Measurements from ENCODE around the gene ZNF804A. TPM values are rescaled to one million over a fixed set of nuclear protein-coding genes. Genes with fewer than 3 reads are reported as not detected.

Gene ZNF804A
- total RNA-seq, 2 donors from 2014 or later, result 0.14 to 0.68 TPM

DNA sequence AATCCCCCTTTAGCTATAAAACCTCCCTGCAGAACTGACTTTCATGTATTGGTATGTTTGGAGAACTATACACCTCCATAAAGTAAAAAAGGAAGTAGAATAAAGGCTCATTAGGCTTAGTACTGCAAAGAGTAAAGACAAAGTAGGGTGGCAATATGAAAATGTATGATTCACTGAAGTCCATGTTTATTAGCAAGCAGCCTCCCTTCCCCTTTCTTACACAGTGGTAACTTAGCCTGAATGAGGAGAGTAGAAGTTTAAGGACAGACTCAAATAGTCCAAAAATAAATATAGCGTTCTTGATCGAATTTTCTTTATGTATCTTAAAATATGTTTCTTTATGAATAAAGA is 1.5 kb downstream of the ZNF804A start:
- Histone ChIP-seq H3K4me3 (no peak overlapping the region), H3K4me1 (ENCODE audit: control insufficient read depth in 1 of 2, low read depth in 2 of 2) (peaks cover 0 to 18% of the 10 kb centered on the region in 2 donors), H3K9me3 (no peaks in the 10 kb centered on the region), H3K27me3 (replicated peaks; ENCODE audit: insufficient read depth) (no peaks in the 10 kb centered on the region), H3K36me3 (no peaks in the 10 kb centered on the region), H3K27ac (no peak overlapping the region)
- no peak for DNase-seq (ENCODE audit: low spot score)
- TF ChIP-seq, protein P1, sequence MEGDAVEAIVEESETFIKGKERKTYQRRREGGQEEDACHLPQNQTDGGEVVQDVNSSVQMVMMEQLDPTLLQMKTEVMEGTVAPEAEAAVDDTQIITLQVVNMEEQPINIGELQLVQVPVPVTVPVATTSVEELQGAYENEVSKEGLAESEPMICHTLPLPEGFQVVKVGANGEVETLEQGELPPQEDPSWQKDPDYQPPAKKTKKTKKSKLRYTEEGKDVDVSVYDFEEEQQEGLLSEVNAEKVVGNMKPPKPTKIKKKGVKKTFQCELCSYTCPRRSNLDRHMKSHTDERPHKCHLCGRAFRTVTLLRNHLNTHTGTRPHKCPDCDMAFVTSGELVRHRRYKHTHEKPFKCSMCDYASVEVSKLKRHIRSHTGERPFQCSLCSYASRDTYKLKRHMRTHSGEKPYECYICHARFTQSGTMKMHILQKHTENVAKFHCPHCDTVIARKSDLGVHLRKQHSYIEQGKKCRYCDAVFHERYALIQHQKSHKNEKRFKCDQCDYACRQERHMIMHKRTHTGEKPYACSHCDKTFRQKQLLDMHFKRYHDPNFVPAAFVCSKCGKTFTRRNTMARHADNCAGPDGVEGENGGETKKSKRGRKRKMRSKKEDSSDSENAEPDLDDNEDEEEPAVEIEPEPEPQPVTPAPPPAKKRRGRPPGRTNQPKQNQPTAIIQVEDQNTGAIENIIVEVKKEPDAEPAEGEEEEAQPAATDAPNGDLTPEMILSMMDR (IDR thresholded peaks at IDR 0.05), result no peak
- ATAC-seq (ENCODE audit: insufficient number of reproducible peaks, low FRiP score, low read depth), result no peak

DNA sequence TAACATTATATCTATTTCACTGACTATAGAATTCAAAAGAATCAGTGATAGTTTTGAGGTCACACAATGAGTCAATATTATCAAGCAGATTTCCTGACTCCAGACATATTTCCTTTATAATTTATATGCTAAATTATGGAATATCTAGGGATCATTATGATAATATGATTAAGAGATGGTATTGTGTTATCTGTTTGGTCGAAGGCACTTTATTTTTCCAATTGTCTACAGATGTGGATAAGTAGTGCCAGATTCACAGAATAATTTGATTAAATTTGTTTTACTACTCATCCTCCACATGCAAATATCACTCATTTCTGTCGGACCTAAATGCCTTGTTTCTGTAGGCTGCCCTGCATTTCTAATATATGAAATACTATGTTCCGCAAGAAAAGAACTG is 4.4 kb downstream of the ZNF804A start:
- Histone ChIP-seq H3K4me3 (no peak overlapping the region), H3K4me1 (ENCODE audit: control insufficient read depth in 1 of 2, low read depth in 2 of 2) (peaks cover 0 to 9% of the 10 kb centered on the region in 2 donors), H3K27me3 (replicated peaks; ENCODE audit: insufficient read depth) (no peaks in the 10 kb centered on the region), H3K9me3 (no peaks in the 10 kb centered on the region), H3K36me3 (no peaks in the 10 kb centered on the region), H3K27ac (no peak overlapping the region)
- ATAC-seq (ENCODE audit: insufficient number of reproducible peaks, low FRiP score, low read depth) (no peak), DNase-seq (ENCODE audit: low spot score) (no peak)
- TF ChIP-seq, protein P1 (IDR thresholded peaks at IDR 0.05), result no peak

DNA sequence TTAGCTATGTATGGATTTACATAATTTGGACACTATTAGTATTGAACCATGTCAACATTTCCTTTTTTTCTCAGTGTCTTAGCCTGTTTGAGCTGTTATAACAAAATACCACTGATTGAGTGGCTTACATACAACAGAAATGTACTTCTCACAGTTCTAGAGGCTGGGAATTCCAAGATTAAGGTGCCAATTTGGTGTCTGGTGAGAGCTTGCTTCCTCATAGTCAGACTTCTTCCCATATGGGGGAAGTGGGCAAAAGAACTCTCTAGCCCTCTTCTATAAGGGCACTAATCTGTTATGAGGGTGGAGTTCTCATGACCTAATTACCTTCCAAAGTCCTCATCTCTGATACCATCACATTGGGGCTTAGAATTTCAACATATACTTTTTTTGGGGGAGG is 12.6 kb downstream of the ZNF804A start:
- ATAC-seq (ENCODE audit: insufficient number of reproducible peaks, low FRiP score, low read depth), result no peak
- H3K4me1 ChIP-seq (ENCODE audit: control insufficient read depth in 1 of 2, low read depth in 2 of 2), result no peaks in the 10 kb centered on the region
- no peak for DNase-seq (ENCODE audit: low spot score)

DNA sequence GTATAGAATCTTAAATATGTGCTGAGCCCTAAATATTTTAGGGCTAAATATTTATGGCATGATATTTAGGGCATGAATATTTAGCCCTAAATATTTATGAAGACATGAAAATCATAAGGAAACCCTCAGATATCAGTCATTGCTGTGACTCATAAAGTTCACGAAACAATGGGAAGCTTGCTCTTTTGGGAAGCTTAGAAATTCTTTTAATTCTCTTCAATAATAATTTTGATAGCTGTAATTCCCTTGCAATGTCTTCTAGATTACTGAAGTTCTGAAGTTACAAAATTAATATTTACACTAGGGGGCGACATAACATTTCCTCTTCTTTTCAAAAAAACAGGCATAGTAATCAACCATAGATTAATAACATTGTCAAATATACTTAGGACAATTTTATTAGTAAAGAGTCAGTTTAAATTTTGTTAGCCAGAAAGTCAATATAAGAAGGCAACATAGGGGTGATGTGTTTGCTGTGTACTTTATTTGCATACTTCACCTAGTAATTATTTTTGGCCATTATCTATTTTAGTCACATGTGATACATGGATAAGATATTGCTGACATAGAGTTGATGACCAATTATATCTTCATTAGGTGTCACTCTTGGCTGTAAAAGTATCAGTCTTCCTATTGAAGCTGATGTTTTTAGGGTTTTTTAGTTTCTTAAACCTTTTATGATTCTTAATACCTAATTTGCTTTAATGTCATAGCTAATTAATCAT is 13.2 kb downstream of the ZNF804A start:
- H3K9me3 ChIP-seq, result no peaks in the 10 kb centered on the region
- no peak overlapping the region for H3K4me3 ChIP-seq
- H3K4me1 ChIP-seq (ENCODE audit: control insufficient read depth in 1 of 2, low read depth in 2 of 2), result no peaks in the 10 kb centered on the region
- no peaks in the 10 kb centered on the region for H3K36me3 ChIP-seq
- H3K27ac ChIP-seq, result no peak overlapping the region
- TF ChIP-seq, protein P1 (IDR thresholded peaks at IDR 0.05), result no peak
- DNase-seq (ENCODE audit: low spot score), result no peak
- ATAC-seq (ENCODE audit: insufficient number of reproducible peaks, low FRiP score, low read depth), result no peak
- H3K27me3 ChIP-seq (replicated peaks; ENCODE audit: insufficient read depth), result no peaks in the 10 kb centered on the region

More for the DNA sequence above, 12.6 kb downstream of the ZNF804A start:
- no peaks in the 10 kb centered on the region for H3K27me3 ChIP-seq (replicated peaks; ENCODE audit: insufficient read depth)
- TF ChIP-seq, protein P1 (IDR thresholded peaks at IDR 0.05), result no peak
- H3K4me3 ChIP-seq, result no peak overlapping the region
- H3K9me3 ChIP-seq, result no peaks in the 10 kb centered on the region
- H3K27ac ChIP-seq, result no peak overlapping the region
- no peaks in the 10 kb centered on the region for H3K36me3 ChIP-seq

GRCh38 chr2:184620367-184620766 is 22.0 kb downstream of the ZNF804A start:
- H3K27ac ChIP-seq, result no peak overlapping the region
- no peak overlapping the region for H3K4me3 ChIP-seq
- H3K9me3 ChIP-seq, result no peaks in the 10 kb centered on the region
- no peaks in the 10 kb centered on the region for H3K4me1 ChIP-seq (ENCODE audit: control insufficient read depth in 1 of 2, low read depth in 2 of 2)
- ATAC-seq (ENCODE audit: insufficient number of reproducible peaks, low FRiP score, low read depth) (no peak), DNase-seq (ENCODE audit: low spot score) (no peak)
- TF ChIP-seq, protein P1 (IDR thresholded peaks at IDR 0.05), result no peak
- no peaks in the 10 kb centered on the region for H3K36me3 ChIP-seq
- H3K27me3 ChIP-seq (replicated peaks; ENCODE audit: insufficient read depth), result no peaks in the 10 kb centered on the region
